Epithelial cell of prostate (primary cell): ENCODE measurements around the gene HSPA12B.

Experiments
- DNase-seq: peaks from one replicate; pipeline ENCODE4 v3.0.0-alpha.2; 2011; ENCODE audit warnings: low read depth, low spot score
- H3K27ac ChIP-seq: fragments of 450-650 bp; 2 replicates; pipeline ENCODE4 v1.5.1; 2017; ENCODE audit warnings: mild to moderate bottlenecking

HSPA12B gene

DNA sequence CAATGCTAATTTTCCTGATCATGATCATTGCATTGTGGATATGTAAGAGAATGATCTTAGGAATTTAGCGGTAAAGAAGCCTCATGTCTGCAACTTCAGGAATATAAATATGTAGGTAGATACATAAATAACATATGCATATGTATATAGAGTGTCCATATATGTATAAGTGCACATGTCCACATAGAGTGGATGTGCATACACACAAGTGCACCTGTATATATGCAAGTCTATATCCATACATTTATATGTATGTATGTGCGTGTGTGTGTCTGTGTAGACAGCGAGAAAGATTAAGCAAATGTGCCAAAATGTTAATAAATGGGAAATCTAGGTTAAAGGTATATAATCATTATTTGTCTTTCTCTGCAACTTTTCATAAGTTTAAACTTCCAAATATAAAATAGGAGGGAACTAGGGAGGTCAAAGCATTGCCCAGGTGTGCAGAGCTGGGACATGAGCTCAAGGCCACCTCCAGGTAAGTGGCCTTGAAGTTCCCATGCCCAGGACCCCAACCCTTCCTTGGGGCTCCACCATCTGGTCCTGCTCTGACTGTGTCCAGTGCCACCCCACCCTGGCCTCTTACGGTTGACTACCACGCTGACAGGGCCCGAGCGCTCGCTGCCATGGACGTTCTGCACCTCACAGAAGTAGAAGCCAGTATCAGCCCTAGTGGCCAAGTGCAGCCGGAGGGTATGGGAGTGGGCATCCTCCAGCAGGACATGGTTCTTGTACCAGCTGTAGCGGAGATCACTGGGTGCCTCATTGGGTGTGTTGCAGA is 29.7 kb upstream of the HSPA12B start:
- DNase-seq = no peak
- H3K27ac ChIP-seq = no peak overlapping the region

DNA sequence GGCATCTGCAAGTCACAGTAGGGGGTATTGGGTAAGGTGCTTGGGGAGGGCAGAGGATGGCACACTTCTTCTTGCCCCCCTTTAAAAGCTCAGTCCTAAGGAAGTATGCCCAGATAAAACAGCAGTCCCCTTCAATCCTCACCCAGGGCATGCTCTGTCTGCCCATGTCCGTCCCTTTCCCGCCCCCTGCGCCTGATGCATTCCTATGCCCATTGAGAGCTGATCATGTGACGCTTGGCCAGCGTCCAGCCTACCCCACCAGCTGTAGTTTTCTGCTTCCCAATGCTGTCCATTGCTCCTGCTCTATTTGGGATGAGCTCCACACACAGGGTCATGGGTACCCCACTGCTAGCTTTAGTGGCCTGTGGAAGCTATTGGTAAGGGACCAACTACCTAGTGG is 28.4 kb upstream of the HSPA12B start:
- no peak overlapping the region for H3K27ac ChIP-seq
- no peak for DNase-seq

DNA sequence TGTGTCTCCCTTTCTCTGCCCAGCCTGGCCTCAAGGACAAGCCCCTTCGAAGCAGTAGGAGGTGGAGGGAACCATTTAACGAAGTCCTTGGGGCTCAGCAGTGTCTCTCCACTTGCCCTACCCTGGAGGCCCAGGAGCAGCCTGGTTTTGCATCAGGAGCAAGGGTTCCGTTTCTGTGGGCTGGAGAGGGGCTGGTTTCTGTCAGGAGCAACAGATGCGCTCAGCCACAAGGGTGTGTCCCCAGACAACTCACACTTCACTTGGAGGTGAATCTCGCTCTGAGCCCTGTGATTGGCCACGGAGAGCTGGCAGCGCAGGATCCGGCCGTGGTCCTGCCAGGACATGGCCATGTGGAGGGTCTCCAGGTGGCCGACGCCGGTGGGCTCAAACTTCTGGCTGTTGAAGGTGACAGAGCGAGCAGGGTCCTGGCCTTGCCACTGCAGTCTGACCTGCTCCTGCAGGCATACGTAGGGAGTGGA is 27.0 kb upstream of the HSPA12B start:
- no peak overlapping the region for H3K27ac ChIP-seq
- DNase-seq = no peak

DNA sequence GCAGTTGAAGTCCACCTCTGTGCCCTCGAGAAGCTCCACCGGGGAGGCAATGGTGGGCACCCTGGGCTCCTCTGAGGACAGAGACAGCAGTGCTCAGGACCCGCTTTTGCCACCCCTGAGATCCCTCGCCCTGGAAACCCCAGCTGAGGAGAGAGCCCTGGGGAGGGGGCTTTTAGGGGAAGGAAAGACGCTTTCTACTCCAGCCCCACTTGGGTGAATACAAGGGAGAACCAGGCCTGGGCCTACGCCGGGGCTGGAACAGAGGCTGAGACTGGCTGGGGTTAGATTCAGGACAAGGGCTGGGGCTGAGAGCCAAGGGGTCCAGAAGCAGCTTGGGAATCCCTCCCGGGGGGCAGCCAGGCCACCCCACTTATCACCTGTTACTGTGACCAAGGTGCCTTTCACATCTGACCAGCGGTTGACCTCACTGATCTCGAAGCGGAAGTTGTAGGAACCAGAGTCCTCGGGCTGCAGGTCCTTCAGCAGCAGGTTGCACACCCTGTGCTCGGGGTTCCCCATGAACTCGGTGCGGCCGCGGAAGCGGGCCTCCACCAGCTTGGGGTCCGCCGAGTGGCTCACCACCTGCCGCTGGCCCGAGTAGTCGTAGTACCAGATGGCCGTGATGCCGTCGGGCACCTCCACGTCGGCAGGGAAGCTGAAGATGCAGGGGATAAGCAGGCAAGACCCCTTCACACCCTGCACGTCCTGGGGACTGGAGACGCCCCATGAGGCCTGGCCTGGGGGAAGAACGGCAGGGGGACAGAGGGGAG is 26.3 kb upstream of the HSPA12B start:
- DNase-seq = no peak
- no peak overlapping the region for H3K27ac ChIP-seq

DNA sequence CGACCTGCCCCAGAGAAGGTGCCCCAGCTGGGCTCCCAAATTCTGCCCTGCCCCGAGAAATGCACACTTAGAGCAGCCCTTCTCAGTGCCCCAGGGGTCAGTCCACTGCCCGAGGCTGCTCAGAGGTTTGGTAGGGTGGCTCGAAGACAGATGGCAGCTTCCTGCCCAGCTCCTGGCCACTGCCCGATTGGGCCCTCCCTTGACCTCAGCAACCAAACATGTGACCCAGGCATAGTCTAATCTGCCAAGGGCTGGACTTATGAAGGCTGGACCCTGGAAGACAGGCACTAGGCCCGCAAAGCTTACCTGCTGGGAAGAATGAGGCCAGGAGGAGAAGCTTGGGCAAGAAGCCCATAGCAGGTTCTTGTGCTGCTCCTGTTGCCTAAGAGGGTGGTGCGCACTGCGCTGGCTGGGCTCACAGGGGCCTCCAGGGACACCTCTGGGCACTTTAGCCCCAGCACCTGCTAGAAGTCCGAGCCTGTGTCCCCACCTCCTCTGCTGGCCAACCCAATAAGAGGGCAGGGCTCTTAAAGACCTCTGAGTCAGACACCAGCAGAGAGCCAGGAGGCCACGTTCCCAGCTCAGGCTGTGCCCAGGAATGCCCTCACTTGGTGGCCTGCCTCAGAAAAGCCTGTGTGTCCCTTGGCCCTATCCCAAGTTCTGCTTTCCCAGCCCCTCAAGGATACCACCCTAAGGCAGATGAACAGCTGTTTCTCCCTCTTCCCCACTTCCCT is 25.5 kb upstream of the HSPA12B start:
- DNase-seq = no peak
- H3K27ac ChIP-seq = no peak overlapping the region

DNA sequence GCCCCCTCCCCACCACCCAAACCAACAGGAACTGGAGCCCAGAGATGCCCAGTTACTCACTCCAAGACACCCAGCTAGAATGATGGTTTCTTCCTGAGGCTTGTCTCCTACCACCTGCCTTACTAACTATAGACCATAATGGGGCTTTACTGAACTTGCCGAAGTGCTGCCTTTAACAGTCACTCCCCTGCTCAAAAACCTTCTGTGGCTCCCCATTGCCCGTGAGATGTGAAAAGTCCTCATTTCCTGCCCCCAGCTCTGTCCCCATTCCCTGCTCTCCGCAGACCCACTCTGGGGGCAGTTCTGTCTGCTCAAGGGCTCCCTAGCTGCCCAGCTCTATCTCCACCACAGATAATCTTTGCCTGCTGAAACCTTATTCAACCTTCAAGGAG is 25.0 kb upstream of the HSPA12B start:
- no peak for DNase-seq
- H3K27ac ChIP-seq = no peak overlapping the region

DNA sequence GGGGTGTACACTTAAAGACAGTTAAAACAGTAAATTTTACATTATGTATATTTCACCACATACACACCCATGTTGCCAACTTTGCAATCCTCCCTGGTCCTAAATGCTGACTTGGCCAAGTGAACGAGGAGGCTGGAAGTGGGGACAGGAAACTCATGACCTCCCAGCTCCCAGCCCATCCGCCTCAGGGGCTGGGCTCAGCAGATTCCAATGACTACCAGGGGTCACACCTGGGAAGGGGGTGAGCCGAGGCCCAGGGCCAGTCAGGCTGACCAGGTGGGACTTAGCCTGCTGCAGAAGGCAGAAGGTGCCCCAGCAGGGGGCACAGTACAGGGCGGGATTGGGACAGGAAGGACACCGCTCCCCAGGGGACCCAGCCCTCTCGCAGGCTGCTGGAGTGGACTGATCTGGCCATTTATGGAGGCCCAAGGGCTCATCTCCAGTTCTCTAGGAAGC is 22.4 kb upstream of the HSPA12B start:
- no peak for DNase-seq
- H3K27ac ChIP-seq = no peak overlapping the region

DNA sequence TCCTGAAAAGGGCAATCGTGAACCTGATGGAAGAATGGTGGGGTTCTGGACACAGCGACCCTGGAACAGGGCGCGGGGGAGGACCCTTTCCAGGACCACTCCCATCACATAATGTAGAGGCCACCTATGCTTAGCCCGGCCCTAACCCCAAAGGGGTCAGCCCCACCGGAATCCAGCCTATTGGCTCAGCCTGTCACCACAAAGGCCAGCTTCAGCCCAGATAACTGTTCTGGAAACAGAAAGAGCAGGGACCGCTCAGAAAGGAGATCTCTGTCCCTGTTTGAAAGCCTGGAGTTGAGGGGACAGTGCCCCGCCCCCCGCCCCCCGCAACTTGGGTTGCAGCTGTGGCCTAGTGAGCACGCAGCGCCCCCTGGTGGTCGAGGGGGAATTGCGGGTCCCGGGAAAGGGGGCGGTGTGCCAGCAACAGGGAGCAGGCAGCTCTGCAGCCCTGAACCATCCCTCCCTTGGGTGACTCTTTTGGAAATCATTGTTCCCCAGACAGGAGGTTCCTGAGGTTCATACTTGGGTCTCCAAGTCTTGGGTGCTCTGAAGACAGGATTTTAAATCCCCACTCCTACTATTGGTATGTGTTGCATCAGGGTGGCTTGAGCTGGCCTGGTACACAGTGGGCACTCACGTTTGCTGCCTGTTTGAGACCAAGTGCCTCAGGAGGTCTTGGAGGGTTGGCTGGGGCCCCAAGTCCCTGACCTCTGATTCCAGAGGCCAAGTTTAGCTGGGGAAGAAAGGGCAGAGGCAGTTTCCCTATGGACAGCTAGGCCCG is 21.6 kb upstream of the HSPA12B start:
- no peak overlapping the region for H3K27ac ChIP-seq
- no peak for DNase-seq

DNA sequence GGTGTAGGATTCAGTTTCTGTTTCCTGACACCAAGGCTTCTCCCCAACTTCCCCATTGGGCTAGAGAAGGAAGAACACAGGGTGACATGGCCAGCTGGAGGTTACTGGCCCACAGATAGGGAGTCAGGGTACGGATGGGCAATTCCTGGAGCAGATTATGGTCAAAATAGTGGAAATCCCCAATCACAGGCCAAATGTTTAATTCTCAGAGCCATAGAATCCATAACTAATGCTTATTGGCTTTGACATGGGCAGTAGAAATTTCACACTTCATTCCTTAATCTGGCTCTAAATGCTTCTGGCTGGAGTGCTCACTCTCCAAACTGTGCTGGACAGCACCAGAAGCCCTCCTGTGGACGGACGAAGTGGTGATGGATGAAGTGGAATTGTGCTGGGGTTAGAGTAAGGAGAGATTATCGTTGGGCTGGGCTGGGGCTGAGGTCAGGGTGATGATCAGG is 21.0 kb upstream of the HSPA12B start:
- no peak for DNase-seq
- H3K27ac ChIP-seq = no peak overlapping the region

DNA sequence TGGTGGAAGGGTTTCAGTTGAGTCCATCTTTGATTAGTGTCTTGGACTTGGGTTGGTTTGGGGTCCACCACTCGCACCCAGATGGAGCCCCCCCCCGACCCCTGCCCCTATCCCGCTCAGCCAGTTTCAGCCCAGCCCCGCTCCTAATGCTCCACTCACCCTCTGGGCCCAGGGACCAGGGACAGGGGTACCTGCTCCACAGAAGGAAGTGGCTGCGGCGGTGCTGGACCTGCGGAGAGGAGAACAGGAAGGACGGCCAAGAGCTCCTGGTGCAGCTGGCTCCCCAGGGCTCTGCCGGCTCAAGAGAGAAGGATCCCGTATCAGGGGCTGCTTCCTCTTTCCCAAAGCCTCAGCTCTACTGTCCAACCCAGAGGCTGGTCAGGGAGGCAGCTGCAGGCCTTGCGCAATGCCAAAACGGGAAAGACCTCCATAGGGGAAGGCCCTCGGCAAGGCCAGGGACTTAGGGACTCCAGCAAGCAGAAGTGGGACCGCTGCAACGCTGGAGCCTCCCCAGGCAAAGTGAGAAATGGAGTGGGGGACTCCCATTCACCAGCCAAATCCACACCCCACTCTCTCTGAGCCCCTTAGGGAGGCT is 20.1 kb upstream of the HSPA12B start, which contains the start of gene SIGLEC1:
Gene SIGLEC1, minus strand, starts transcription at position 322 of the 595 bp plus-strand sequence. CDS start 5,472 bp downstream, outside the sequence.
- DNase-seq = no peak

DNA sequence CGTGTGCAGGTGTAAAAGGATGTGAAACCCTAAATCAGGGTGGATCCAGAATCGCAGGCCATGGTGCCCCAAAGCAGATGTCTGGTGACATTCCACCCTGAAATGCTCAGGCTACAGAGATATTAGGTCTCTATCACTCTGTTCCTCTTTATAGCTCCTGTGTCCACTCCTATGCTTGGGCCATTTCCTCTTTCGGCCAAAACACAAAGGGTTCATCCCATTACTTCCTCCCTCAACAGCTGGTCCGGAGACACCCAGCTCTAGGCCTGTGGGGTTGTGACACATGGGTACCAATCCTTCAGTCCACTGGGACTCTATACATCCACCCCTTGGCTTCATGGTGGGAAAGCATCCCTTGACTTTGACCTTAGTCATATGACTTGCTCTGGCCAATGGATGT is 18.4 kb upstream of the HSPA12B start:
- no peak overlapping the region for H3K27ac ChIP-seq
- no peak for DNase-seq

More for the DNA sequence above, 20.1 kb upstream of the HSPA12B start, which contains the start of gene SIGLEC1:
- no peak within 1 kb of the TSS for H3K27ac ChIP-seq

DNA sequence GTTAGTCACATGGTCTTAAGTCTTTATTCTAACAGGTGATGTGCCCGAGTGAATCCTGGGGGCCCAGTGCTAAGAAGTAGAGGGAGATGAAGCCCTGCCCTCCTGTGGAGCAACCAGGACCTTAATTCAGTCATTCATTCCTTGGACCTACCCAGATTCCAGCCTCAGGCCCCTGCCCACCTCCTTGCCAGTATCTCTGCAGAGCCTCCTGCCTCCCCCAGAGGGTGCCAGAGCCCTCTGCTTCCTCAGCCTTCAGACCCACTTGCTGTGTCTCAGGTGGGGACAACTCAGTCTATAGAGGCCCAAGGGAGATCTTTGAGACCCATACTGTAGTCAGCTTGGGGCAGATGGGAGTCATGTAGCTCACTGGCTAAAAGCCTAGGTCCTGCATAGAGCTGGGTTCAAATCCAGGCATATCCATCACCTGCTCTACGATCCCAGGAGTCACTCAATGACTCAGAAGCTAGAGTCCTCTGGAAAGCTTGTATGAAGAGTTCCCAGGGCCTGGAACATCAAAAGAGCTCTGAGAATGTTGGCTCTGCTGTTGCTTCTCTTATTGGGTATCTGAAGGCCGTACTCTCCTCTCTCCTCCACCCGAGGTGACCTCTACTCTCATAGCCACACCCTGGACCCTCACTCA is 16.2 kb upstream of the HSPA12B start:
- no peak overlapping the region for H3K27ac ChIP-seq
- DNase-seq = no peak

DNA sequence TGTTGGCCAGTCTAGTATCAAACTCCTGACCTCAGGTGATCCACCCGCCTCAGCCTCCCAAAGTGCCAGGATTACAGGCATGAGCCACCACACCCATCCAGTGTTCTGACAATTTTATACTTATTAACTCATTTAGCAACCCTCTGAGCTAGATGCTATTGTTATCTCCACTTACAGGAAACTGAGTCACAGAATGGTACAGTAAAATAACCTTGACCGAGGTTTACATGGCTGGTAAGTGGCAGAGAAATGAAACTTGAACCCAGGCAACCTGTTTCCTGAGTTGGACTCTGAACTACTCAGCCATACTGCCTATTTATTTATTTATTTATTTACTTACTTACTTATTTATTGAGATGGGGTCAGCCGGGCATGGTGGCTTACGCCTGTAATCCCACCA is 13.4 kb upstream of the HSPA12B start:
- no peak overlapping the region for H3K27ac ChIP-seq
- DNase-seq = no peak

DNA sequence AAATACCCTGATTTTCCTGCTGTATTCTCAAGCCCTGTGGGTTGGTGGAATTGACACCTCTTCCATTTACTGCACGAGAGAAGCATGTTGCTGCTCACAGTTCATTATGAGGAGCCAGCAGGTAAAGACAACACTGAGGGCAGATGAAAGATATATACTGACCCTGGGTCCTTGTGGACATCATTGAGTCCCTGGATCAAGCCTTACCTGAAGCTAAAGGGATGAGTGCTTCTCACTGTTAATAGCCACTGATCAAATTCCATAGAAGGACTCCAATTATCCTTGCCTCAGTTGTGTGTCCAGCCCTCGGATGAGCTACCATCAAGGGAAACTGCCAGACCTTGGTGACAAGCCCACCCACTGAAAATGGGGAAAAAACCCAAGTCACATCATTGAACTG is 12.4 kb upstream of the HSPA12B start:
- DNase-seq = no peak
- no peak overlapping the region for H3K27ac ChIP-seq

DNA sequence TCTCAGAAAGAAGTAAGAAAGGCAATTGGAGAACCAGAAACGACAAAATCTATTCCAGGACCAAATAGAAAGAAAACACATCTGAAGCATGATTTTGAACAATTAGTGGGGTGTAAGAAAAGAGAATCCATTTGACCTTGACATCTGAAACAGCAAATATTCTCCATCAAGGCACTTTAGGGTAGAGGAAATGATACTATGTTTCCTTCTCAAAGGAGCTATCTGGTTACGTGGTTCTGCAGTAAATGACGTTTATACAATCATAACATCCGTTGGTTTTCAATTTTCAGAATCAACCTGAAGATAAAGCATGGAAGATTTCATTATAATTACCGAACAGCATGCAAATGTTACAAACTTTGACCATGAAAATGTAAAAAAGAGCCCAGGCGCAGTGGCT is 11.9 kb upstream of the HSPA12B start:
- H3K27ac ChIP-seq = no peak overlapping the region
- DNase-seq = no peak

DNA sequence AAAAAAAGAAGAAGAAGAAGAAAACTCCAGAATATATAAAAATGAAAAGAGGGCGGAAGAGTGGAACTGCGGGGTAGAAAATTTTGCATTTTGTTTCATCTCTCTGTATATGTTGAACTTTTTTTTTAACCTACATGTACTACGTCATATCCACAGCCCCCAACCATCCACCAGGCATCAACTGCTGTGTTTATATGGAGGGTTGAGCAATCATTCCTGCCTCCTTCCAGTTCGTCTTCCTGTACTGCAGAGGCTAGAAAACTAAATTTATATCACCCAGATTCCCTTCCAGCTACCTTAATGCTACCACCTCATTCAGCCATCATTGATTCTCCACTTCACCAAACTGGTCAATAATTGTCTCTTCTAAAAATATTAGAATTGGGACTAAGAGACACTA is 10.6 kb upstream of the HSPA12B start:
- no peak overlapping the region for H3K27ac ChIP-seq
- DNase-seq = no peak

DNA sequence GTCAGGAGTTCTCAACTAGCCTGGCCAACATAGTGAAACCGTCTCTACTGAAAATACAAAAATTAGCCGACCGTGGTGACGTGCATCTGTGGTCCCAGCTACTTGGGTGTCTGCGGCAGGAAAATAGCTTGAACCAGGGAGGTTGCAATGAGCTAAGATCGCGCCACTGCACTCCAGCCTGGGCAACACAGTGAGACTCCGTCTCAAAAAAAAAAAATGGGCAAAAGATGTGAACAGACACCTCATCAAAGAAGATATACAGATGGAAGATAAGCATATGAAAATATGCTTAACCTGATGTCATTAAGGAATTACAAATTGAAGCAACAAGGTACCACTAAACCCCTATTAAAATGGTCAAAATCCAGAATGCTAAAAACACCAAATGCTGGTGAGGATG is 9.2 kb upstream of the HSPA12B start:
- DNase-seq = no peak
- no peak overlapping the region for H3K27ac ChIP-seq

DNA sequence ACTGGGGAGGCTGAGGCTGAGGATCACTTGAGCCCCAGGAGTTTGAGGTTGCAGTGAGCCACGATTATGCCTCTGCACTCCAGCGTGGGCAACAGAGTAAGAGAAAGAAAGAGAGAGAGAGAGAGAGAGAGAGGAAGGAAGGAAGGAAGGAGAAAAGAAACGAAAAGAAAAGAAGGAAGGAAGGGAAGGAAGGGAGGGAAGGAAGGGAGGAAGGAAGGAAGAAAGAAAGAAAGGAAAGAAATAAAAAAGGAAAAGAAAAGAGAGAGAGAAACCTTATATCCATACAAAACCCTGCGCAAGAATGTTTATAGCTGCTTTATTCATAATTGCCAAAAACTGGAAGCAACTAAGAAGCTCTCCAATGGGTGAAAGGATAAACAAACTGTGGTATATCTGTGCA is 8.1 kb upstream of the HSPA12B start:
- H3K27ac ChIP-seq = no peak overlapping the region
- no peak for DNase-seq

DNA sequence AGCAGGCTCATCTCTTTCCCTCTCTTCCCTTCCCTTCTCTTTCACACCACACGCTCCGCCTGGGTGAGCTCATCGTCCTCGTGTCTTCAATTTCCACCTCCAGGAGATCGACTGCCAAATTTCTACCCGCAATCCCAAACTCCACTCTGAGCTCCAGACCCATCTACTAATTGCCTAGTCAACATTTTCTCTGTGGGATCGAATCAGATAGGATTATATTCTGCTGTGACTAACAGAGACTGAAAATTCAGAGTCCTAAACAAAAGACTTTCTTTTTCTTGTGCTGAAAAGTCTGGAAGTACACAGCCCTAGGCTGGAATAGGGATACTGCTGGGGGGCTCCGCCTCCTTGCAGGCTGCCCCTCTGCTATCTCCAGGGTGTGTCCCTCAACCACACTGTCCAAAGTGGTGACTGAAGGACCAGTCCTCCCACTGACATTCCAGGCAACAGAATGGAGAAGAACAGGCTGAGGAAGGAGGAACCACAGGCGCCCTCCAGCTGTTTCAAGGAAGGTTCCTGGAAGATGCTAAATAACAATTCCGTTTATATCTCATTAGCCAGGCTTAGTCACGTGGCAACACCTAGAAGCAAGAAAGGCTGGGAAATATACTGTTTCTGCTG is 5.0 kb upstream of the HSPA12B start:
- no peak overlapping the region for H3K27ac ChIP-seq
- no peak for DNase-seq
